GM21515 (cell line): ENCODE results near the gene PDIA5.

Experiments used
- ATAC-seq: cut with Tn5 transposase; IDR thresholded peaks from one replicate; pipeline ENCODE4 v1.9.1; 2021; ENCODE audit not compliant: unreplicated experiment

The PDIA5 gene

GRCh38 chr3:123070510-123070909, 3.7 kb downstream of the PDIA5 start:
- no peak for ATAC-seq

- ATAC-seq: no peak
These were observed 4.3 kb downstream of the PDIA5 start for GRCh38 chr3:123071146-123071545.

DNA sequence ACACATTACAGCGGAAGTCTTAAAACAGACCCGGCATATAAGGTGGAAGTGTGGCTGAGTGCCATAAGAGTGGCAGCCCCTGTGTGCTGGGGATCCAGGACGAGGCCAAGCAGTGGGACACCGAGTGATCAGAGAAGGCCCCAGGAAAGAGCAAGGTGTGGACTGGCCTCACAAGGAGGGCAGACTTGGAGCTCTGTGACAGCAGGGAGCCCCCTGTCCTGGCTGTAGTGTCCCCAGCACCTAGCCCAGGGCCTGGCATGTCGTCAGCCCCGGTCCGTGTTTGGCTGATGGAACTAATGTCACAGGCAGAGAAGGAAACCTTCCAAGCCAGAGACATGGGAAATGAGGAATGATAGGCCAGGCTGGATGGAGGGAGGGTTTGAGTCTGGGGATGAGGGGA, 4.8 kb downstream of the PDIA5 start:
- ATAC-seq: no peak

DNA sequence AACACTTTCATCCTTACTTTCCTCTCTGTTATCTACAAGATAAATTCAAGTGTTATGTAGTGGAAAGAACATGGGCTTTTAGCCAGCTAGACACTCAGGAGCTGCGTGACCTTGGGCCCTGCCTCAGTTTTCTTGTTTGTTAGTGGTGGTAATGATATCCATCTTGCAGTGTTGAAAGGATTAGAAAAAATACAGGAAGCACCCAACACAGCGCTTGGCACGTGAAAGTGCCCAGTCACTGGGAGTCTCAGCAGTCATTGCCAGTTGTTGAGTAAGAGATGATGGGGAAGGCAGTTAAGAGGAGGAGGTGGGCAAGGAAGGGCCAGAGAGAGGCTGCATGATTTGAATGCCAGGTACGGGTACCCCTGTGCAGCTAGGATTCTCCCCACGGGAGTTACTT, 5.3 kb downstream of the PDIA5 start:
- no peak for ATAC-seq

DNA sequence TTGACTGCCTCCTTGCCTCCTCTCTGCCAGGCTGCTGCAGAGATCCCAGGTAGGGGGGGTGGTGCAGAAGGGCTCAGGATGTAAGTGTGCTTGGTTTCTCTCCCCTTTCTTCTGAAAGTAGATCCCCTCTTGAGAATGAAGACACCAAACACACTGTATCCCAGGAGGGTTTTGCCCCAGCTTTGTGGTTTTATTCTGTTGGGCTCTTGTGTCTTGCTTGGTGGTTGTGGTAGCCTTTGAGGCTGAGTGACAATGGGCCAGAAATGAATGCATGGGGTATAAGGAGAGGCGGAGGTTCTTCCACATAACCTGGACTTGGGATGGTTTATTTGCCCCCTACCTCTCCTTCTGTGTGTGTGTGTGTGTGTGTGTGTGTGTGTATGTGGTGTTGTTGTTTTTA, 5.7 kb downstream of the PDIA5 start:
- no peak for ATAC-seq

DNA sequence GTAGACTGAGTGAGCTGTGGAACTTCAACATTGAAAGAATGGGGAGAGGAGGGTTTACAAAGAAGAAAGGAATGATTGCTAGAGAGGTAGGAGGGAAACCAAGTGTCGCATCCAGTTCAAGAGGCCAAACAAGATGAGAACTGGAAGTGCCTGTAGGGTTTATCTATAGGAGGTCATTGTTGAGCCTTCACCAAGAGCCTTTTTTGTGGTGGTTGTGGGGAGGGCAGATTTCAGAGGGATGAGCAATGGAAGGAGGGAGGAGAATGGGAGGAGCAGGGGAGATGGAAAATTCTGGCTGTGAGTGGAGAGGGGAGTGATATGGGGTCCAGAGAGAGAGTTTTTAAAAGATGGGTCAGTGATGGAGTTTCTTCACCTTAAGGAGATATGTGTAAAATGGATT, 8.5 kb downstream of the PDIA5 start:
- ATAC-seq: no peak

DNA sequence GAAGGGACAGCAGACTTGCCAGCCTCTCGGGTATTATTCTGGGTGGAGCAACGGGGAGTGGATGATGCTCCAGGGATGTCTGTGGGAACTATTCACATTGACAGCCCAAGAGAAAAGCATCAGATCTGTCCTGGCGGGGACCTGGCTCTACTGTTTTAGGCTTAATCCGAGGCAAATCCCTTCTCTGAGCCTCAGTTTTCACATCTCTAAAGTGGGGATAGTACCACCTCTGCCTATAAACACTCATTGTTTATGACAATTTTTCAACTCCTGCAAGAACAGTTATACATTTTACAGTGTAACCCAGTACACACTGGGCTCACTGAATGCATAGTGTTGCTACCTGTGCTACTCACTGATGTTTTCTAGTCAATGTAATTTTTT, 9.3 kb downstream of the PDIA5 start:
- ATAC-seq: no peak

GRCh38 chr3:123076496-123077418, 9.9 kb downstream of the PDIA5 start:
- ATAC-seq: no peak

GRCh38 chr3:123078101-123078500, 11.3 kb downstream of the PDIA5 start:
- no peak for ATAC-seq

DNA sequence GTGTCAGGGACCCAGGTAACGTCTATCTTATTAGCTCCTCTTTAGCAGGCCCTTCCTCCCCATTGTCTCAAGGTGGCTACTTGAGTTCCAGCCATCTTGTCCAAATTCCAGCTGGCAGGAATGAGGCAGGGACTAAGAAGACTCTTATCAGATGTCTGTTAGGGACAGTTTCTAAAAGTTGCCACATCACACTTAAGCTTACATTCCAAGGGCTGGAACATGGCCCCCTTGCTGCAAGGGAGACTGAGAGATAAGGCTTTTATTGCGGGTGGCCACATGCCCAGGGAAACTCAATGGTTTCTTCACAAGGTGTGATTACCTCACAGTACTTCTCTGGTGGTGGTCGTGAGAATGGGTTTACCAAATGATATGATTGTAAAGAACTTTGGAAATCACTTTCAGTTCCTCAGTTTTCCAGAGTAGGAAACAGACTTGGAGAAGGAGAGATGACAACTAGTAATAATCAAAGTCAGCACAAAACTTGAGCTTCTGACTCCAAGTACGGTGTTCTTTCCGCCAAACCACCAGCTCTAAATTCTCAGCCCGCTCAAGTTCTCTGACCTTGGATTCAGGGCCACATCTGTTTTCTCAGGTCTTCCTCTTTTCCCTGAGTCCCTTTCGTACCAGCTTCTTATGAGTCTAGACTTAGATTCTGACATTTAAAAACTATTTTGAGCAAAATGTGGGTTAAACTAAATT, 14.2 kb downstream of the PDIA5 start:
- no peak for ATAC-seq

DNA sequence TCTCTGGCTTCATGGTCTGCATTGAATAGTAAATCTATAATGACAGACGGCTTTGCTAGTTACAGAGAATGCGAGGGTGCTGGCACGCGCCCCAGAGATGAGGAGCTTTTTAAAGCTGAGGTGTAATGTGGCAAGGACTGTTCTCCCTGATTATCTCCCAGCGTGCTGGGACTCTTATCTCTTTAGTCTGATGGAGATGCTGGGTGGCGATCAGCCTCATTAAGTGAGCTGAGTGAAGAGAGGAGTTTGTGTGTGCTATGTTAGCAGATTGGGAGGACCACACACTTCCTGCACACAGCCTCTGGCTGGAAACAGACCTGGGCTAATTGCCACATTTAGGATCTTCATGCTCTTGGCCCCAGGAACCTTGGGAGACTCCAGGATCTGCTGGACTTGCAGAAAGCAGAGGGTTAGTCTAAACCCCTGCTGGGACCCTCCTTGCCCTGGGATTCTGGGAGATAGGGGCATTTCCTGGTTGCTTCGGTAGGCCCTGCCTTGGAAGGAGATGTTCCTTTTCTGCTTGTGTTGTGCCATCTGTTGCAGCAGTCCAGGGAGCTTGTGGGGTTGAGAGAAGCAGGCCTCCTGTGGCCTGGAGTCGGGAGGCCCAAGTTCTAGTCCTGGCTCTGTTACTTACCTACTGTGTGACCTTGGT, 15.0 kb downstream of the PDIA5 start:
- ATAC-seq: no peak

GRCh38 chr3:123082370-123083065, 15.7 kb downstream of the PDIA5 start:
- no peak for ATAC-seq

- no peak for ATAC-seq
These were observed 16.7 kb downstream of the PDIA5 start for GRCh38 chr3:123083383-123084124.

DNA sequence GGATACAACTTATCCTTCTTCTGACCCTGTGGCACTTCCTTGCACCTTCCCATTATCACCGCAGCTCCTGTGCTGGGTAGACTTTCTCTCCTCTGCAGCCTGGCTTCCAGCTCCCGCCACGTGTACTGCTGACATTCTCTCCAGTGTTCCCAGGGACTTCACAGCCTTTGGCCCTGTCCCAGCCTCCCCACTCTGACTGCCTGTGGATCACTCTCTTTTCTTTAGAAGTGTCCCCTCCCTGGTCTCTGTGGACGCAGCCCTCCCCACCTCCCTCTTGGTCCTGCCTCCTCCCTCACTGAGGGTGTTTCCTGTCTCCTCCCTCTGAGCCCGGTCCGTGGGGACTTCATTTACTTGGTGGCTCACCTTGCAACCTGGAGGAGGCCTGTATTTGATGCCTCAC, 17.4 kb downstream of the PDIA5 start:
- ATAC-seq: no peak

- ATAC-seq: no peak
These were observed 18.0 kb downstream of the PDIA5 start for GRCh38 chr3:123084738-123085237.

- ATAC-seq: no peak
These were observed 18.6 kb downstream of the PDIA5 start for GRCh38 chr3:123085293-123085931.

GRCh38 chr3:123085932-123086627, 19.3 kb downstream of the PDIA5 start:
- no peak for ATAC-seq

DNA sequence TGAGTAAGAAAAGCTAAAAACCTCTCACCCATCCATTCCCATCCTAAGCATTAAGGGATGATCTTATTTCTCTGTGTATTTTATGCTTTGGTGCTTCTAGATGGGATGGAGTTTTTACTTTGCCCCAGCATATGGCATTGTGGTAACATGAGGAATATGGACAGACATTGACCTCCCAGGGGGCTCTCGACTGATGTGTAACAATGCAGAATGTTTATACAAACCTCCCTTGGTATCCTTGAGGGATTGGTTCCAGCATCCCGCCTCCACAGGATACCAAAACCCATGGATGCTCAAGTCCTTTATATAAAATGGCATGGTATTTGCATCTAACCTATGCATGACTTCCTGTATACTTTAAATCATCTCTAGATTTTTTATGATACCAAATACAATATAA, 21.6 kb downstream of the PDIA5 start:
- no peak for ATAC-seq

GRCh38 chr3:123089611-123090331, 22.9 kb downstream of the PDIA5 start:
- ATAC-seq: no peak
